Spleen (tissue), 11 donors: Measurements from ENCODE around the gene SEMA3A. TPM values are rescaled to one million over a fixed set of nuclear protein-coding genes. Genes with fewer than 3 reads are reported as not detected.
A peak's percentile ranks its signal among the peaks of the same experiment; 100 is the strongest.

ENCODE experiments used
- DNase-seq: peaks from one replicate; pipeline ENCODE4 v3.0.0-alpha.2; 2020
- H3K27ac ChIP-seq, 8 donors: fragments of 200-600 bp; sonication (generic) in 7 of 8; 1 replicate in 4 of 8; 2 replicates in 4 of 8; pipeline versions ENCODE4 v1.5.0 to v1.8.0; 2016 to 2021; ENCODE audit warnings: inconsistent platforms in 4 of 8, mild to moderate bottlenecking in 4 of 8, moderate library complexity in 1 of 8
- H3K27me3 ChIP-seq, 7 donors: fragments of 200-600 bp; sonication (generic) in 6 of 7; replicated peaks in 1 of 7; 1 replicate in 4 of 7; 2 replicates in 3 of 7; pipeline versions ENCODE4 v1.5.0 to v1.8.0; 2016 to 2021; ENCODE audit warnings: inconsistent platforms in 3 of 7, mild to moderate bottlenecking in 1 of 7
- H3K36me3 ChIP-seq, 6 donors: fragments of 200-600 bp; sonication (generic) in 5 of 6; 1 replicate in 4 of 6; 2 replicates in 2 of 6; pipeline versions ENCODE4 v1.5.0 to v1.8.0; 2016 to 2021; ENCODE audit warnings: inconsistent platforms in 2 of 6
- H3K4me1 ChIP-seq, 6 donors: fragments of 200-600 bp; sonication (generic) in 5 of 6; 1 replicate in 3 of 6; 2 replicates in 3 of 6; pipeline versions ENCODE4 v1.5.0 to v1.8.0; 2016 to 2021; ENCODE audit warnings: inconsistent platforms in 3 of 6
- H3K4me3 ChIP-seq, 8 donors: fragments of 200-600 bp; sonication (generic) in 7 of 8; 1 replicate in 4 of 8; 2 replicates in 4 of 8; pipeline versions ENCODE4 v1.5.0 to v1.8.0; 2016 to 2021; ENCODE audit warnings: inconsistent platforms in 4 of 8, mild to moderate bottlenecking in 4 of 8, moderate library complexity in 2 of 8
- H3K9me3 ChIP-seq, 8 donors: fragments of 200-600 bp; sonication (generic) in 7 of 8; 1 replicate in 4 of 8; 2 replicates in 4 of 8; pipeline versions ENCODE4 v1.5.0 to v1.8.0; 2016 to 2021; ENCODE audit warnings: inconsistent platforms in 4 of 8
- CTCF ChIP-seq, 11 experiments: fragments of 200-600 bp in 7 of 11; fragments of 450-650 bp in 4 of 11; sonication (generic) in 4 of 11; IDR thresholded peaks in 8 of 11; conservative IDR thresholded peaks in 3 of 11; 1 replicate in 7 of 11; 2 replicates in 4 of 11; pipeline versions ENCODE4 v1.4.0 to v1.8.0; 2016 to 2021; ENCODE audit warnings: antibody characterized with exemption in 11 of 11, inconsistent platforms in 4 of 11, mild to moderate bottlenecking in 1 of 11
- POLR2A ChIP-seq, 3 donors: fragments of 450-650 bp; IDR thresholded peaks; one replicate each; pipeline ENCODE4 v1.5.1; 2017; ENCODE audit warnings: antibody characterized with exemption in 3 of 3, mild to moderate bottlenecking in 1 of 3
- POLR2AphosphoS5 ChIP-seq, 3 donors: sonication (generic); formaldehyde crosslinking; IDR thresholded peaks; one replicate each; pipeline ENCODE4 v1.5.1; 2017; ENCODE audit warnings: antibody characterized with exemption in 3 of 3
- WGBS, 5 donors: extraction: QIAGEN DNeasy Blood & Tissue Kit in 3 of 5; methylation state at CpG; one replicate each; pipeline versions ENCODE4 v1.1.5 to v1.1.7; 2013 to 2018; 5-methylcytosine and 5-hydroxymethylcytosine counted together
- intact Hi-C: fragments of 100-400 bp; cut with DNase I; formaldehyde crosslinking; loops from one replicate; pipeline ENCODE4 v1.15.0; 2023; ENCODE audit warnings: low total_unique reads
- polyA plus RNA-seq, 3 donors: library from polyadenylated mRNA; stranded (reverse); fragments of 200-250 nt; gene quantifications; one replicate each; pipeline ENCODE4 v1.2.1, GENCODE V29; 2013
- total RNA-seq, 7 donors: library from RNA; depleted of rRNA in 3 of 7; stranded (reverse); fragments of >200 nt in 3 of 7; fragmentation: NEBNext Ultra II Directional in 4 of 7; extraction: Animal tissue kit (Norgen Biotek cat#: 25700) in 4 of 7; gene quantifications; one replicate each; pipeline versions ENCODE4 v1.1.0 to v1.2.1, GENCODE V29; 2016 to 2021
- donor health status: healthy with polysubstance abuse.
- donor health status: DM: no; HTN: no; CAD: no; lungs with moderate emphysema.
- donor health status: DM: no; HTN: no; CAD: no.
- donor health status: Bipolar disorder and iron deficiency.
- donor health status: healthy.
- donor health status: DM: no; HTN: no; CAD: no.
- donor health status: DM: yes; HTN: yes; CAD: no.

SEMA3A gene
- total and polyA plus RNA-seq, 10 donors: 1.1 to 48.5 (median 15.3) TPM

- DNase-seq: no peak
- intact Hi-C loops: no loop called here
- TF ChIP-seq CTCF (IDR thresholded peaks at IDR 0.05 in 8 of 11, conservative IDR thresholded peaks at IDR 0.05 in 3 of 11) (no peak), POLR2A (IDR thresholded peaks at IDR 0.05) (no peak), POLR2AphosphoS5 (IDR thresholded peaks at IDR 0.05) (no peak)
- Histone ChIP-seq H3K36me3 (no peaks in the 10 kb centered on the region), H3K4me3 (peak overlapping the region in 1 of 8 donors; percentile 7), H3K27me3 (no peaks in the 10 kb centered on the region), H3K4me1 (peaks cover 0 to 9% (median 2%) of the 10 kb centered on the region in 6 donors), H3K27ac (peak overlapping the region in 1 of 8 donors; percentile 8), H3K9me3 (no peaks in the 10 kb centered on the region)
- WGBS, 5 donors: 2 to 5% (median 4%) methylated on average over 5 of the region's 5 CpGs
These were observed 102.4 kb downstream of the SEMA3A start for GRCh38 chr7:84092207-84092606.

- Histone ChIP-seq H3K9me3 (no peaks in the 10 kb centered on the region), H3K4me3 (no peak overlapping the region), H3K4me1 (peaks cover 0 to 9% (median 2%) of the 10 kb centered on the region in 6 donors), H3K27ac (no peak overlapping the region), H3K36me3 (no peaks in the 10 kb centered on the region), H3K27me3 (no peaks in the 10 kb centered on the region)
- no peak for TF ChIP-seq POLR2AphosphoS5 (IDR thresholded peaks at IDR 0.05)
- 38 to 67% (median 40%) methylated on average over 1 of the region's 1 CpG for WGBS, 5 donors
- intact Hi-C loops: no loop called here
- DNase-seq: no peak
These were observed 103.3 kb downstream of the SEMA3A start for GRCh38 chr7:84091318-84091717.

GRCh38 chr7:84088802-84089201 is 105.8 kb downstream of the SEMA3A start:
- Histone ChIP-seq H3K27me3 (no peaks in the 10 kb centered on the region), H3K9me3 (no peaks in the 10 kb centered on the region), H3K36me3 (no peaks in the 10 kb centered on the region), H3K4me3 (no peak overlapping the region), H3K4me1 (peaks cover 0 to 9% (median 2%) of the 10 kb centered on the region in 6 donors), H3K27ac (no peak overlapping the region)
- no peak for TF ChIP-seq CTCF (IDR thresholded peaks at IDR 0.05 in 8 of 11, conservative IDR thresholded peaks at IDR 0.05 in 3 of 11)
- no peak for DNase-seq
- 59 to 72% (median 68%) methylated on average over 1 of the region's 1 CpG for WGBS, 5 donors
- intact Hi-C loops: no loop called here

GRCh38 chr7:84085998-84086397 is 108.6 kb downstream of the SEMA3A start:
- H3K27me3 ChIP-seq: no peaks in the 10 kb centered on the region
- no peaks in the 10 kb centered on the region for H3K9me3 ChIP-seq
- intact Hi-C loops: no loop called here
- no peaks in the 10 kb centered on the region for H3K36me3 ChIP-seq
- H3K4me3 ChIP-seq: no peak overlapping the region
- H3K27ac ChIP-seq: no peak overlapping the region
- TF ChIP-seq POLR2AphosphoS5 (IDR thresholded peaks at IDR 0.05) (no peak), POLR2A (IDR thresholded peaks at IDR 0.05) (no peak), CTCF (IDR thresholded peaks at IDR 0.05 in 8 of 11, conservative IDR thresholded peaks at IDR 0.05 in 3 of 11) (no peak)
- H3K4me1 ChIP-seq: no peaks in the 10 kb centered on the region
- DNase-seq: no peak
- WGBS, 5 donors: 82 to 91% (median 89%) methylated on average over 3 of the region's 3 CpGs

- no peaks in the 10 kb centered on the region for H3K27me3 ChIP-seq
- no peak for TF ChIP-seq CTCF (IDR thresholded peaks at IDR 0.05 in 8 of 11, conservative IDR thresholded peaks at IDR 0.05 in 3 of 11)
- no peak for TF ChIP-seq POLR2A (IDR thresholded peaks at IDR 0.05)
- H3K4me3 ChIP-seq: no peak overlapping the region
- intact Hi-C loops: no loop called here
- H3K27ac ChIP-seq: no peak overlapping the region
- no peaks in the 10 kb centered on the region for H3K4me1 ChIP-seq
- DNase-seq: no peak
- 30 to 53% (median 43%) methylated on average over 1 of the region's 1 CpG for WGBS, 5 donors
- H3K9me3 ChIP-seq: no peaks in the 10 kb centered on the region
- H3K36me3 ChIP-seq: no peaks in the 10 kb centered on the region
These were observed 109.4 kb downstream of the SEMA3A start for GRCh38 chr7:84085147-84085546.
